SK-N-MC (cell line): Measurements from ENCODE around the gene EPN2.
A peak's percentile ranks its signal among the peaks of the same experiment; 100 is the strongest.

ENCODE experiments used
- DNase-seq: peaks from one replicate; pipeline ENCODE4 v3.0.0-alpha.2; 2011; ENCODE audit warnings: low read depth, low spot score
- H3K27ac ChIP-seq: fragments of 200-600 bp; sonication (generic); 2 replicates; pipeline ENCODE4 v1.5.1; 2016; ENCODE audit warnings: mixed run types
- H3K36me3 ChIP-seq: fragments of 200-600 bp; sonication (generic); 2 replicates; pipeline ENCODE4 v1.6.1; 2017; ENCODE audit warnings: antibody characterized with exemption, low read length, mixed read lengths; ENCODE audit not compliant: insufficient read depth
- H3K4me3 ChIP-seq: fragments of 200-600 bp; sonication (generic); 2 replicates; pipeline ENCODE4 v1.5.1; 2016
- H3K9ac ChIP-seq: fragments of 200-600 bp; sonication (generic); 2 replicates; pipeline ENCODE4 v1.8.0; 2017; ENCODE audit warnings: mixed run types, mixed read lengths; ENCODE audit not compliant: insufficient read length
- H3K9me3 ChIP-seq: fragments of 200-600 bp; sonication (generic); 2 replicates; pipeline ENCODE4 v1.6.1; 2017; ENCODE audit warnings: low read depth, mild to moderate bottlenecking, antibody characterized with exemption, low read length, moderate library complexity, mixed read lengths
- EZH2 ChIP-seq: fragments of 200-600 bp; sonication (generic); IDR thresholded peaks from one replicate; pipeline ENCODE4 v1.6.1; 2017; ENCODE audit warnings: antibody characterized with exemption
- FOXP2 ChIP-seq: optimal IDR thresholded peaks from 2 replicates; pipeline ENCODE3; 2011; ENCODE audit warnings: mild to moderate bottlenecking, moderate library complexity; ENCODE audit not compliant: insufficient read depth; ENCODE audit errors: extremely low read length, control extremely low read depth
- POLR2AphosphoS5 ChIP-seq: IDR thresholded peaks from 2 replicates; pipeline ENCODE4 v1.6.1; 2012; ENCODE audit warnings: mild to moderate bottlenecking, low read depth, low read length, borderline replicate concordance

Gene EPN2

DNA sequence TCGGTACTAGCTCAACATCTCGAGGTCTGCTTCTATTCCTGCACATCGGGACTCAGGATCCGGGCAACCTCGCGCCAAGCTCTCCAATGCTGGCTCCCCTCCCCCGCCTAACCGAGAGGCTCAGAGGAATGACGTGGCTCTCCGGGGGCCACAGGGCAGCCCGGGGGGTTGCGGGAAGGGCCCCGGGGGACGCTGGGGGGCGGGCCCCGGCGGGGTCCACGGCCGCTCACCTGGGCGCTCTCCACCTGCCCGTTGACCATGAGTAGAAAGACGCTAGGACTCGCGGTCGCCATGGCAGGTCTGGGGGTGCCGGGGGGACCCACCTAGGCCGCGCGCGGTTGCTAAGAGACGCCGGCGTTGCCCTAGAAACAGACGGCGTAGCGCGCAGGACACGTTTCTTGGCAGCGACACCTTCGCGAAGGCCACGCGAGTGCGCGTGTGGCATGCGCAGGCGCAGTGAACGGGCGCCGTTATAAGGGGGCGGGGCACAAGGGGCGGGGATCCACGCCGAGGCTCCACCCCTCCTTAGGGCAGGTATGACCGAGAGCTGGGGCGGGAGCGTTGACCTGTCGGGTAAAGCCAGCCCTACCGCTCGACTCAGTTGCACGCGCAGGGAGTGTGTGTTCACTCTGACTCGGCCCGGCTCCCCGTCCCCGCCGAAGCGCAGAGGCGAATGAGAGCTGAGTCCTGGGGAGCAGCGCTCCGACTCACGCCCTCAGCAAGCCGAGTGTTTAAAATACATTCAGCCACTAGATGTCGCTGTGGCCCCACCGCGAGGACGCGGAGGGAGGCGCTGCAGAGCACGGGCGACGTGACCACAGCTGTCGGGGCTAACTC, 125.3 kb downstream of the EPN2 start, which contains the start of gene B9D1:
TSS of gene B9D1 (minus strand) at position 447 of the 837 bp plus-strand sequence. CDS start at position 293, 154 bp downstream.
- Histone ChIP-seq H3K9me3 (no peaks in the 10 kb centered on the region), H3K9ac (peak within 1 kb of the TSS; percentile 76), H3K4me3 (peak within 1 kb of the TSS; percentile 97), H3K27ac (no peak within 1 kb of the TSS), H3K36me3 (no peaks in the 10 kb centered on the region)
- TF ChIP-seq POLR2AphosphoS5 (peak; percentile 16; the same call in 1 of the 2 replicates), FOXP2 (no peak)
- DNase-seq: peak; percentile 28

- Histone ChIP-seq H3K27ac (no peak overlapping the region), H3K9me3 (no peaks in the 10 kb centered on the region), H3K4me3 (peak overlapping the region; percentile 97), H3K9ac (no peak overlapping the region), H3K36me3 (no peaks in the 10 kb centered on the region)
- DNase-seq: no peak
- TF ChIP-seq POLR2AphosphoS5 (no peak), FOXP2 (no peak), EZH2 (no peak)
These were observed 125.9 kb downstream of the EPN2 start for GRCh38 chr17:19363114-19363438.

GRCh38 chr17:19363460-19364035, 126.4 kb downstream of the EPN2 start:
- no peak overlapping the region for H3K9ac ChIP-seq
- H3K4me3 ChIP-seq: peak overlapping the region; percentile 97
- DNase-seq: no peak
- no peaks in the 10 kb centered on the region for H3K36me3 ChIP-seq
- no peak overlapping the region for H3K27ac ChIP-seq
- no peaks in the 10 kb centered on the region for H3K9me3 ChIP-seq
- TF ChIP-seq POLR2AphosphoS5 (no peak), EZH2 (no peak), FOXP2 (no peak)

DNA sequence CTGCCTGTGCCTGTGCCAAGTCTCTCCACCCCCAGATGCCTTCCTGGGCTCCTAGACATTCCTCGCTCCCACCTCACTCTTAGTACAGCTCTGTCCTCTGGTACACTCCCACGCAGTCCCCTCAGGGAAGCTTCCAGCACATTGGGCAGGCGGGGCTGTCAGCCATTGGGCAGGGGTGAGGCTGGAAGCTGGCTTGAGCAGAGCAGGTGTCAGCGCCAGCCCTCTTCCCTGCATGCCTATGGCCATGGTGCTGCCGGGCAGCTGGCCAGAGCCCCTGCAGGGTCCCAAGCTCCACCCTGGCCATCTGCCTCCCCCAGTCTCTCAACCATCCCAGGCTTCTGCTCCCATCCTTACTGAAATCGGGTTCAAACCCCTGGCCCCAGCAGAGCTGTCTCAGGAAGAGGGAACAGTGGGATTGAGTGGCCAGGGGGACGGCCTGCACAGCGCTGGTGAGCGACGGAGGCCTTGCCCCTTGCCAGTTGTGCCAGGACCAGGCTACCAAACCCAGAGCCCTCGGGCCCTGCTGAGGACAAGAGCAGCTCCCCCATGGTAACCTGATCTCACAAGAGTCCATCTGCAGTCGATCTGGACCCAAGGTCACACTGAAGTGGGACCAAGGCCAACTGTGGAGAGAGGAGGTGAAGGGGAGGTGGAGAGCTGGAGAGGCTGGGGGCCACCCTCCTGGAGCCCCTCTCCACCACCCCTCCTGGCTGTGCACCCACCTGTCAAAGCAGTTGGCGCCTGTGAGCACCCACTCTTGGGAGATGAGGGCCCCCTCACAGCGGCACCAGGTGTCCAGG, 127.7 kb downstream of the EPN2 start:
- DNase-seq: no peak
- no peak for TF ChIP-seq FOXP2
- no peak for TF ChIP-seq POLR2AphosphoS5
- TF ChIP-seq EZH2: no peak
- H3K4me3 ChIP-seq: no peak overlapping the region
- H3K27ac ChIP-seq: no peak overlapping the region
- no peaks in the 10 kb centered on the region for H3K9me3 ChIP-seq
- no peaks in the 10 kb centered on the region for H3K36me3 ChIP-seq
- no peak overlapping the region for H3K9ac ChIP-seq

GRCh38 chr17:19365499-19365817, 128.3 kb downstream of the EPN2 start:
- H3K9ac ChIP-seq: no peak overlapping the region
- no peak overlapping the region for H3K27ac ChIP-seq
- TF ChIP-seq EZH2 (no peak), FOXP2 (no peak), POLR2AphosphoS5 (no peak)
- H3K9me3 ChIP-seq: no peaks in the 10 kb centered on the region
- no peak for DNase-seq
- H3K36me3 ChIP-seq: no peaks in the 10 kb centered on the region
- H3K4me3 ChIP-seq: no peak overlapping the region

- no peak for TF ChIP-seq EZH2
- TF ChIP-seq POLR2AphosphoS5: no peak
- TF ChIP-seq FOXP2: no peak
- no peaks in the 10 kb centered on the region for H3K36me3 ChIP-seq
- no peak overlapping the region for H3K27ac ChIP-seq
- no peak overlapping the region for H3K4me3 ChIP-seq
- no peak for DNase-seq
- H3K9ac ChIP-seq: no peak overlapping the region
- H3K9me3 ChIP-seq: no peaks in the 10 kb centered on the region
These were observed 128.9 kb downstream of the EPN2 start for GRCh38 chr17:19365833-19366636.

DNA sequence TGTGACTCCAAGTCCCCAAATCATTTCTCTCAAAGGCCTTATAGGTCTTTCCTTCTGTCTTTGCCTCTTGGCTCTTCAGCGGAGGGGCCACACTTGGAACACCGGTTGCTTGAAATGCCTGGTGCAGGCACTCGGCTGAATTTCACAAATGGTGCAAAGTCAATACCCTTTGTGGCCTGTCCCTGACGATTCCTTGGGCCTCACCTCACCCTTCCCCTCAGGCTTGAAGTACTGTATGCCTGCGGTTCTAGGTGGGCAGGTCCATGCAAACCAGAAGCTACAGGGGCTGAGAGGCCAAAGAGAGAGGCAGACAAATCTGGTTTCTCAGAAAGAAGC, 129.4 kb downstream of the EPN2 start:
- no peak for TF ChIP-seq EZH2
- TF ChIP-seq POLR2AphosphoS5: no peak
- TF ChIP-seq FOXP2: no peak
- Histone ChIP-seq H3K36me3 (no peaks in the 10 kb centered on the region), H3K27ac (no peak overlapping the region), H3K9ac (no peak overlapping the region), H3K4me3 (no peak overlapping the region), H3K9me3 (no peaks in the 10 kb centered on the region)
- no peak for DNase-seq

DNA sequence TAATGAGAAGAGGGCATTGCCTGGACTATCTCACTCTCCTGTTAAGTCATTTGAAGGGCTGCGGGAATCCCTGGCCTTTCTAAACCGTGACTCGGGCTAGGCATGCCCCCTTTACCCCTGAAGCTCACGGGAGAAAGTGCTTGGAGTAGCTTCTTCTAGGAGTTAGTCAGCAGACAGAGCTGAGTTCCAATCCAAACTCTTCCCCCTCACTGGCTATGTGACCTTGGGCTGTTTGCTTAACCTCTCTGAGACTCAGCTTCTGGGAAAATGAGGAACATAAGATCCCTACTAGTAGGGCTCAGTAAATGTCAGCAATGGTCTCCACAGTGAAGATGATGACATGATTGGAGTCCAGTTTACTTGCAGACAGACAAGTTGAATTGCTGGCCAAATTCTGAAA, 131.1 kb downstream of the EPN2 start:
- H3K27ac ChIP-seq: no peak overlapping the region
- no peak for DNase-seq
- no peak for TF ChIP-seq FOXP2
- TF ChIP-seq POLR2AphosphoS5: no peak
- TF ChIP-seq EZH2: no peak
- H3K9ac ChIP-seq: no peak overlapping the region
- H3K4me3 ChIP-seq: no peak overlapping the region
- no peaks in the 10 kb centered on the region for H3K36me3 ChIP-seq
- no peaks in the 10 kb centered on the region for H3K9me3 ChIP-seq
